ENCODE data around the gene UBXN10.
"Not testable (repeated sequence)": the region's sequence is repeated elsewhere in the genome, so short reads cannot be mapped to it uniquely, and the experiment has no call there.

UBXN10 gene

DNA sequence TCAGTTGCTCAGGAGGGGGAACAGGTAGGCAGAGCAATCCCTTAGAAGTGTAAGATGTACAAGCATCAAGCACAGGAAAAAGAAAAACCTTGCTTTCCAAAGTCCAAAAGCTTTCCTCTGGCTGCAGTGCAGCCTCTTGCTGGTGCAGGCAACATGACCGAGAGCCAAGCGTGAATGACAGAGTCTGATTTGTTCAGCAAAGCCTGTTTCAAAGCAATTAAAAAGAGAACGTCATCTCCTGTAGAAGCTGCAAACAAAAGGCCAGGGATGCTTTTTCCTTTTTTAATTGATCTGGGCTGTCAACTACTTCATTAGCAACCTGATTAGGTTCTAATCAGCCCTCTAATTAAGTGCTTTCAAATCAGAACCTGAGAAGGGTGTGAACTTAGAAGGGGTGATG lies 38.6 kb downstream of the UBXN10 start:
- TF ChIP-seq CTCF (IDR thresholded peaks at IDR 0.05; ENCODE audit: insufficient read depth, missing control alignments), result no peak
- DNase-seq (ENCODE audit: insufficient read length, low spot score) (no peak), FAIRE-seq (no peak)

- no peak for DNase-seq (ENCODE audit: insufficient read length, low spot score)
- FAIRE-seq, result no peak
- no peak for TF ChIP-seq CTCF (IDR thresholded peaks at IDR 0.05; ENCODE audit: insufficient read depth, missing control alignments)
These were observed 41.8 kb downstream of the UBXN10 start for GRCh38 chr1:20227704-20228103.

GRCh38 chr1:20228314-20228825 lies 42.5 kb downstream of the UBXN10 start:
- TF ChIP-seq CTCF (IDR thresholded peaks at IDR 0.05; ENCODE audit: insufficient read depth, missing control alignments), result no peak

DNA sequence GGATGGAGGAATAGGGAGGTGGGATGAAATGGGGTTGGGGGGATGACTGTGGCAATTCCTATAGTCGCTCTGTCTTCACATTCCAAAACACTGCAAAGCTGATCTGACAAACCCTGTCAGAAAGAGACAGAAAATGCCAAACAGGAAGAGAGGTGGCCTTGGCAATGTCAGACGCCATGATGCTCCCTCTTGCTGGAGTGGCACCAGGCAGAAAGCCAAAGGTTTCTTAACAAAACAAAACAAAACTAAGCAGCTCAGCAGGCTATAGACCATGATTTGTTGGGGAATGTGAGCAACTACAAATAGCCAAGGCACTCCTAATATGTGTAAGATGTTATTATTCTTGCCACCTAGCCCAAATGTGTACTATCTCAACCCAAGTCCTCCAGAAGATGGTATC lies 43.3 kb downstream of the UBXN10 start:
- FAIRE-seq (no peak), DNase-seq (ENCODE audit: insufficient read length, low spot score) (no peak)
- no peak for TF ChIP-seq CTCF (IDR thresholded peaks at IDR 0.05; ENCODE audit: insufficient read depth, missing control alignments)

More at GRCh38 chr1:20228314-20228825, 42.5 kb downstream of the UBXN10 start:
- no peak for DNase-seq (ENCODE audit: insufficient read length, low spot score)
- no peak for FAIRE-seq

GRCh38 chr1:20232564-20232963 lies 46.7 kb downstream of the UBXN10 start:
- FAIRE-seq; DNase-seq (ENCODE audit: insufficient read length, low spot score): not testable (repeated sequence)

- peak; percentile 35 for TF ChIP-seq CTCF (IDR thresholded peaks at IDR 0.05; ENCODE audit: insufficient read depth, missing control alignments)
- FAIRE-seq (no peak), DNase-seq (ENCODE audit: insufficient read length, low spot score) (no peak)
These were observed 47.5 kb downstream of the UBXN10 start for GRCh38 chr1:20233394-20233793.

DNA sequence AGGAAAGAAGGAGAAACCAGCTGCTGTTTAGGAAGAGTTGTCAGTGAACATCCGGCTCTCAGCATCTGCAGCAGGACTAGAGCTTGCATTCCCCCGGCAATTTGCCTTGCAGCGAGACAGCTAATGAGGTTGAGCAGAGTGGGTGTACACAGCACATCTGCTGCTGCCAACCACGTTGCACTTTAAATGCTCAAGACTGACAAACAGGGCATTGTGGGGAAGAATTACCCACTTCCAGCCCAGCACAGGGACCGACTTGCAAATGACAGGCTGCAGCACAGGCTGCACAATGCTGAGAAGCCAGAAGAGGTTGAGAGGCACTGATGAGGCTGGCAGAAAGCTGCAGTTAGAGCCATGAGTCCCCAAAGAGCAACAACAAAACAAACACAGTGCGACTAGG lies 48.0 kb downstream of the UBXN10 start:
- no peak for TF ChIP-seq CTCF (IDR thresholded peaks at IDR 0.05; ENCODE audit: insufficient read depth, missing control alignments)
- DNase-seq (ENCODE audit: insufficient read length, low spot score), result no peak
- no peak for FAIRE-seq

All from D721Med (cell line).